Smooth muscle cell of the umbilical artery (primary cell): ENCODE results near the gene MAML1. TPM values are rescaled to one million over a fixed set of nuclear protein-coding genes. Genes with fewer than 3 reads are reported as not detected.

ENCODE experiments used
- total RNA-seq: library from RNA; depleted of rRNA; stranded (reverse); fragments of >200 nt; gene quantifications from 2 replicates; pipeline ENCODE4 v1.2.3, GENCODE V29; 2014

MAML1 gene
- 6.5 and 9.9 TPM in 2 replicates for total RNA-seq

GRCh38 chr5:179732412-179732917 is at the start of gene MAML1:
Gene MAML1, plus strand, starts transcription at chr5:179732822. Its CDS starts 291 bp downstream, at chr5:179733113.

GRCh38 chr5:179698935-179699615 is 33.5 kb upstream of the MAML1 start, which contains the start of gene CANX:
Gene CANX, plus strand, starts transcription at chr5:179698967. Its CDS starts 6,715 bp downstream, at chr5:179705682.

GRCh38 chr5:179793468-179794139 is 61.0 kb downstream of the MAML1 start, which contains the start of gene LTC4S:
Gene LTC4S, plus strand, starts transcription at chr5:179793986. Its CDS starts 95 bp downstream, at chr5:179794081.

GRCh38 chr5:179806250-179807048 is 73.8 kb downstream of the MAML1 start, which contains the start of gene MGAT4B:
Gene MGAT4B, minus strand, starts transcription at chr5:179806866. Its CDS starts 283 bp downstream, at chr5:179806583.

GRCh38 chr5:179820483-179821297 is 88.1 kb downstream of the MAML1 start, which contains the start of gene SQSTM1:
Gene SQSTM1, plus strand, starts transcription at chr5:179820905. Its CDS starts 32 bp downstream, at chr5:179820937.

Other genes starting within 250 kb of the MAML1 start
- gene RUFY1, start 182.3 kb upstream of the MAML1 start, total RNA-seq: 45.4 and 63.3 TPM in 2 replicates
- gene HNRNPH1, start 109.2 kb upstream of the MAML1 start, total RNA-seq: 443 and 574 TPM in 2 replicates
- gene CBY3, start 51.8 kb upstream of the MAML1 start, total RNA-seq: 0.23 TPM in 1 of 2 replicates, not detected in the other
- gene CANX, start 33.9 kb upstream of the MAML1 start, total RNA-seq: 1,153 and 1,230 TPM in 2 replicates
- 0.59 and 1.0 TPM in 2 replicates for gene LTC4S, start 61.2 kb downstream of the MAML1 start, total RNA-seq
- 154 and 261 TPM in 2 replicates for gene MGAT4B, start 74.0 kb downstream of the MAML1 start, total RNA-seq
- gene SQSTM1, start 88.1 kb downstream of the MAML1 start, total RNA-seq: 861 and 954 TPM in 2 replicates
- 11.0 and 14.5 TPM in 2 replicates for gene MRNIP, start 126.0 kb downstream of the MAML1 start, total RNA-seq
- 52.9 and 90.9 TPM in 2 replicates for gene TBC1D9B, start 175.1 kb downstream of the MAML1 start, total RNA-seq